MM.1S (cell line): Measurements from ENCODE around the gene CD4.

Experiments
- DNase-seq: peaks from one replicate; pipeline ENCODE4 v3.0.0-alpha.2; 2015
- H2AFZ ChIP-seq: fragments of 300-600 bp; sonication (generic); 2 replicates; pipeline ENCODE4 v1.6.0; 2016; ENCODE audit warnings: antibody characterized with exemption, low read length
- H3F3A ChIP-seq: fragments of 300-600 bp; sonication (generic); 2 replicates; pipeline ENCODE4 v1.6.1; 2016; ENCODE audit warnings: mild to moderate bottlenecking, antibody characterized with exemption, low read length, moderate library complexity, mixed read lengths; ENCODE audit not compliant: insufficient read depth
- H3K27ac ChIP-seq: fragments of 300-600 bp; sonication (generic); 2 replicates; pipeline ENCODE4 v1.5.1; 2016; ENCODE audit warnings: mild to moderate bottlenecking, low read length
- H3K27me3 ChIP-seq: fragments of 300-600 bp; sonication (generic); replicated peaks from 2 replicates; pipeline ENCODE4 v1.6.0; 2016; ENCODE audit warnings: low read length; ENCODE audit not compliant: insufficient read depth
- H3K36me3 ChIP-seq: fragments of 300-600 bp; sonication (generic); replicated peaks from 2 replicates; pipeline ENCODE4 v1.6.1; 2016; ENCODE audit warnings: mild to moderate bottlenecking, low read length, mixed read lengths; ENCODE audit not compliant: insufficient read depth
- H3K4me1 ChIP-seq: fragments of 300-600 bp; sonication (generic); 2 replicates; pipeline ENCODE4 v1.6.1; 2016; ENCODE audit warnings: low read length, mixed read lengths
- H3K4me2 ChIP-seq: fragments of 300-600 bp; sonication (generic); 2 replicates; pipeline ENCODE4 v1.6.0; 2016; ENCODE audit warnings: low read depth, low read length
- H3K4me3 ChIP-seq: fragments of 300-600 bp; sonication (generic); 2 replicates; pipeline ENCODE4 v1.5.1; 2016; ENCODE audit warnings: low read length, mixed read lengths
- H3K79me2 ChIP-seq: fragments of 300-600 bp; sonication (generic); 2 replicates; pipeline ENCODE4 v1.6.1; 2016; ENCODE audit warnings: mixed run types, low read length, mixed read lengths
- H3K9ac ChIP-seq: fragments of 300-600 bp; sonication (generic); 2 replicates; pipeline ENCODE4 v1.6.1; 2016; ENCODE audit warnings: low read length, mixed read lengths
- H3K9me2 ChIP-seq: fragments of 300-600 bp; sonication (generic); replicated peaks from 2 replicates; pipeline ENCODE4 v1.6.1; 2016; ENCODE audit warnings: mild to moderate bottlenecking, low read length, mixed read lengths; ENCODE audit not compliant: insufficient read depth
- H3K9me3 ChIP-seq: fragments of 300-600 bp; sonication (generic); replicated peaks from 2 replicates; pipeline ENCODE4 v1.6.1; 2016; ENCODE audit warnings: mild to moderate bottlenecking, low read length, mixed read lengths; ENCODE audit not compliant: insufficient read depth
- H4K20me1 ChIP-seq: fragments of 300-600 bp; sonication (generic); 2 replicates; pipeline ENCODE4 v1.6.1; 2016; ENCODE audit warnings: mild to moderate bottlenecking, low read length, moderate library complexity, mixed read lengths; ENCODE audit not compliant: insufficient read depth
- CTCF ChIP-seq: fragments of 300-600 bp; sonication (generic); IDR thresholded peaks from 2 replicates; pipeline ENCODE4 v1.5.1; 2016; ENCODE audit warnings: antibody characterized with exemption, low read length, mixed read lengths
- EZH2 ChIP-seq: fragments of 300-600 bp; sonication (generic); optimal IDR thresholded peaks from 2 replicates; pipeline ENCODE3; 2017; ENCODE audit warnings: low read depth, mild to moderate bottlenecking, antibody characterized with exemption, low read length, mixed read lengths
- EZH2phosphoT487 ChIP-seq: fragments of 300-600 bp; sonication (generic); IDR thresholded peaks from 2 replicates; pipeline ENCODE4 v1.6.1; 2018; ENCODE audit warnings: antibody characterized with exemption, low read length

CD4 gene

DNA sequence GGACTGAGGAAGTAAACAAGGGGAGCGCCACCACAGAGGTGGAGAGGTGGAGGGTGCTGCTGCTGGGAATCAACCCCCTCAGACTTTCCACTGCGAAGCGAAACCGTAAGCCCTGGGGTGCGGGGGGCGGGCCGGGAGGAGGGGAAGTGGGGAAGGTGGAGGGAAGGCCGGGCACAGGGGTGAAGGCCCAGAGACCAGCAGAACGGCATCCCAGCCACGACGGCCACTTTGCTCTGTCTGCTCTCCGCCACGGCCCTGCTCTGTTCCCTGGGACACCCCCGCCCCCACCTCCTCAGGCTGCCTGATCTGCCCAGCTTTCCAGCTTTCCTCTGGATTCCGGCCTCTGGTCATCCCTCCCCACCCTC lies 17.0 kb upstream of the CD4 start, which contains the start of gene LAG3:
LAG3 (plus strand) TSS at position 190 of the 365 bp plus-strand sequence. CDS start 333 bp downstream, outside the sequence.
- H3F3A ChIP-seq, result 0 out of 2 replicates have a peak, but pooled peaks cover 5% of the 10 kb centered on the region
- peaks cover 11% of the 10 kb centered on the region; the same call in 1 of the 2 replicates for H3K4me1 ChIP-seq
- no peaks in the 10 kb centered on the region for H3K36me3 ChIP-seq
- TF ChIP-seq CTCF (no peak), EZH2phosphoT487 (no peak), EZH2 (no peak)
- DNase-seq, result no peak
- H2AFZ ChIP-seq, result no peak within 1 kb of the TSS
- H3K9me2 ChIP-seq, result no peaks in the 10 kb centered on the region
- no peaks in the 10 kb centered on the region for H3K79me2 ChIP-seq
- no peak within 1 kb of the TSS for H3K4me2 ChIP-seq
- no peak within 1 kb of the TSS for H3K27ac ChIP-seq
- no peaks in the 10 kb centered on the region for H3K9me3 ChIP-seq
- H3K9ac ChIP-seq, result no peak within 1 kb of the TSS
- H3K27me3 ChIP-seq, result peaks cover 3% of the 10 kb centered on the region; the same call in 1 of the 2 replicates
- no peaks in the 10 kb centered on the region for H4K20me1 ChIP-seq
- H3K4me3 ChIP-seq, result no peak within 1 kb of the TSS

- Histone ChIP-seq H3K4me1 (peaks cover 11% of the 10 kb centered on the region; the same call in 1 of the 2 replicates), H3K4me2 (no peak overlapping the region), H3K9me2 (no peaks in the 10 kb centered on the region), H3K27me3 (peaks cover 10% of the 10 kb centered on the region; the same call in 1 of the 2 replicates), H3F3A (0 out of 2 replicates have a peak, but pooled peaks cover 5% of the 10 kb centered on the region), H3K4me3 (no peak overlapping the region), H3K27ac (no peak overlapping the region), H3K36me3 (no peaks in the 10 kb centered on the region), H3K9me3 (no peaks in the 10 kb centered on the region), H3K79me2 (no peaks in the 10 kb centered on the region), H4K20me1 (no peaks in the 10 kb centered on the region), H3K9ac (no peak overlapping the region), H2AFZ (no peak overlapping the region)
- no peak for DNase-seq
- no peak for TF ChIP-seq CTCF
- TF ChIP-seq EZH2phosphoT487, result no peak
- TF ChIP-seq EZH2, result no peak
Measured at GRCh38 chr12:6772726-6773589, 16.4 kb upstream of the CD4 start.

DNA sequence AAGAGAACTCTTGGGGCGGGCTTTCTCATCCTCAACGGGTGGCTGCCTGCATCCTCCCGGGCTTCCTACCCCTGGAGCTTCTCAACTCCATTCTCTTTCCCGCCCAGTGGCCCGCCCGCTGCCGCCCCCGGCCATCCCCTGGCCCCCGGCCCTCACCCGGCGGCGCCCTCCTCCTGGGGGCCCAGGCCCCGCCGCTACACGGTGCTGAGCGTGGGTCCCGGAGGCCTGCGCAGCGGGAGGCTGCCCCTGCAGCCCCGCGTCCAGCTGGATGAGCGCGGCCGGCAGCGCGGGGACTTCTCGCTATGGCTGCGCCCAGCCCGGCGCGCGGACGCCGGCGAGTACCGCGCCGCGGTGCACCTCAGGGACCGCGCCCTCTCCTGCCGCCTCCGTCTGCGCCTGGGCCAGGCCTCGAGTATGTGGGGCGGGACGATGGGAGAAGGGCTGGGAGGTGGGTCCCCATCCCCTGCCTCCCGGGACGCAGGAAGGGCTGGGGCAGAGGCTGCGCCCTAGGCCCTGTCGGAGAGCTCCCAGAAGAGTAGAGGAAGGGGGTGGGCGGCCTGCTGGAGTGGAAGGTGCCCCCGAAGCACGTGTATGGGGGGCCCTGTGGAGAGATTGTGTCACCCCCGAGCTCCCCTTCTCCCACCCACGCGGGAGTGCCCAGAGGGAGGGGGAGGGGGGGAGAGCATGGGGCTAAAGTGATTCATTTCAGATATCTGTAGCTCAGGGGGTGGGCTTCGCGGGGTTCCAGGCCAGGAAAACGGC lies 15.6 kb upstream of the CD4 start:
- Histone ChIP-seq H2AFZ (no peak overlapping the region), H3K9me3 (no peaks in the 10 kb centered on the region), H3K9me2 (no peaks in the 10 kb centered on the region), H3K9ac (no peak overlapping the region), H3K36me3 (no peaks in the 10 kb centered on the region), H3F3A (0 out of 2 replicates have a peak, but pooled peaks cover 5% of the 10 kb centered on the region), H3K4me3 (no peak overlapping the region), H3K27me3 (peaks cover 11% of the 10 kb centered on the region; the same call in 1 of the 2 replicates), H3K27ac (no peak overlapping the region), H4K20me1 (no peaks in the 10 kb centered on the region), H3K4me1 (peaks cover 11% of the 10 kb centered on the region), H3K4me2 (no peak overlapping the region), H3K79me2 (no peaks in the 10 kb centered on the region)
- TF ChIP-seq EZH2phosphoT487 (no peak), EZH2 (no peak), CTCF (no peak)
- DNase-seq, result no peak
